Measurements from ENCODE around the gene RCHY1. TPM values are rescaled to one million over a fixed set of nuclear protein-coding genes. Genes with fewer than 3 reads are reported as not detected.

RCHY1 gene
- total RNA-seq, 1 donor from 2014 or later: 11.2 TPM

- TF ChIP-seq CTCF (conservative IDR thresholded peaks at IDR 0.05; ENCODE audit: low read depth, low read length): no peak
- DNase-seq (ENCODE audit: low read depth): no peak
These were observed 37.0 kb downstream of the RCHY1 start for GRCh38 chr4:75477201-75477600.

GRCh38 chr4:75470738-75471137 lies 43.5 kb downstream of the RCHY1 start:
- DNase-seq (ENCODE audit: low read depth): no peak
- no peak for TF ChIP-seq CTCF (conservative IDR thresholded peaks at IDR 0.05; ENCODE audit: low read depth, low read length)
- no peak overlapping the region for H3K4me3 ChIP-seq (ENCODE audit: low read depth, low read length)

More at GRCh38 chr4:75477201-75477600, 37.0 kb downstream of the RCHY1 start:
- no peak overlapping the region for H3K4me3 ChIP-seq (ENCODE audit: low read depth, low read length)

- no peak for TF ChIP-seq CTCF (conservative IDR thresholded peaks at IDR 0.05; ENCODE audit: low read depth, low read length)
- no peak for DNase-seq (ENCODE audit: low read depth)
- no peak overlapping the region for H3K4me3 ChIP-seq (ENCODE audit: low read depth, low read length)
These were observed 44.3 kb downstream of the RCHY1 start for GRCh38 chr4:75469896-75470295.

GRCh38 chr4:75457365-75457764 lies 56.8 kb downstream of the RCHY1 start:
- TF ChIP-seq CTCF (conservative IDR thresholded peaks at IDR 0.05; ENCODE audit: low read depth, low read length): no peak
- H3K4me3 ChIP-seq (ENCODE audit: low read depth, low read length): no peak overlapping the region

GRCh38 chr4:75434105-75434504 lies 80.1 kb downstream of the RCHY1 start:
- DNase-seq (ENCODE audit: low read depth): no peak
- TF ChIP-seq CTCF (conservative IDR thresholded peaks at IDR 0.05; ENCODE audit: low read depth, low read length): no peak

More at GRCh38 chr4:75457365-75457764, 56.8 kb downstream of the RCHY1 start:
- no peak for DNase-seq (ENCODE audit: low read depth)

GRCh38 chr4:75432683-75433082 lies 81.5 kb downstream of the RCHY1 start:
- H3K4me3 ChIP-seq (ENCODE audit: low read depth, low read length): no peak overlapping the region
- peak; percentile 59 for TF ChIP-seq CTCF (conservative IDR thresholded peaks at IDR 0.05; ENCODE audit: low read depth, low read length)
- no peak for DNase-seq (ENCODE audit: low read depth)

More at GRCh38 chr4:75434105-75434504, 80.1 kb downstream of the RCHY1 start:
- H3K4me3 ChIP-seq (ENCODE audit: low read depth, low read length): no peak overlapping the region

GRCh38 chr4:75429208-75429607 lies 85.0 kb downstream of the RCHY1 start:
- no peak for DNase-seq (ENCODE audit: low read depth)
- TF ChIP-seq CTCF (conservative IDR thresholded peaks at IDR 0.05; ENCODE audit: low read depth, low read length): no peak

More at GRCh38 chr4:75429208-75429607, 85.0 kb downstream of the RCHY1 start:
- H3K4me3 ChIP-seq (ENCODE audit: low read depth, low read length): no peak overlapping the region

All from epithelial cell of proximal tubule (primary cell).